HepG2 (cell line): ENCODE results near the gene CASS4. TPM values are rescaled to one million over a fixed set of nuclear protein-coding genes. Genes with fewer than 3 reads are reported as not detected.

Experiments used
- ATAC-seq: fragments of 200-7000 bp; cut with Tn5 transposase; 3 replicates; pipeline ENCODE4 v1.9.1; 2020; ENCODE audit warnings: mild to moderate bottlenecking, moderate library complexity
- BruUV-seq: library from RNA; stranded (reverse); fragments of 400-500 nt; replicated peaks from 2 replicates; lab custom pipeline; 2021; lab: Mats Ljungman, UMichigan
- CTCF ChIA-PET: fragments of 300-600 bp; formaldehyde crosslinking; extraction: SDS; loops from one replicate; lab custom pipeline; 2021; ENCODE audit warnings: low total read pairs, inconsistent platforms, low intra/inter-chr PET ratio; lab: Yijun Ruan, JAX
- POLR2A ChIA-PET: fragments of 350-600 bp; sonication (Branson Sonifier 250); formaldehyde crosslinking; loops from one replicate; lab custom pipeline; 2020; ENCODE audit warnings: antibody characterized with exemption, inconsistent platforms; lab: Yijun Ruan, JAX
- DNase-seq: peaks from one replicate; pipeline ENCODE4 v3.0.0-alpha.2; 2015; ENCODE audit warnings: low spot score
- FAIRE-seq: peaks from 3 replicates; lab custom pipeline; 2011; peaks lifted over from hg19 to GRCh38; lab: Jason Lieb, UNC
- H2AFZ ChIP-seq: one replicate; pipeline ENCODE4 v1.6.1; 2011; ENCODE audit warnings: low read length, inconsistent platforms
- H3K27ac ChIP-seq: fragments of 300-600 bp; 3 replicates; pipeline ENCODE4 v1.8.0; 2011; ENCODE audit warnings: mixed run types, mild to moderate bottlenecking, mixed read lengths, low read length, inconsistent platforms; ENCODE audit not compliant: insufficient read depth; ENCODE audit errors: extremely low read length
- H3K27me3 ChIP-seq, 2 experiments: fragments of 200-600 bp in 1 of 2; 2 replicates in 1 of 2; 3 replicates in 1 of 2; pipeline versions ENCODE4 v1.6.0 to v1.8.0; 2011; ENCODE audit warnings: low read length in 2 of 2, mild to moderate bottlenecking in 2 of 2, moderate library complexity in 2 of 2, inconsistent platforms in 1 of 2; ENCODE audit not compliant: insufficient read depth in 2 of 2, control insufficient read depth in 1 of 2
- H3K36me3 ChIP-seq, 2 experiments: fragments of 200-600 bp in 1 of 2; replicated peaks in 1 of 2; 2 replicates in 1 of 2; 3 replicates in 1 of 2; pipeline versions ENCODE4 v1.5.1 to v1.8.0; 2011; ENCODE audit warnings: low read length in 2 of 2, inconsistent platforms in 1 of 2; ENCODE audit not compliant: insufficient read depth in 2 of 2, control insufficient read depth in 1 of 2
- H3K4me1 ChIP-seq: 2 replicates; pipeline ENCODE4 v1.5.1; 2012; ENCODE audit warnings: low read length, inconsistent platforms; ENCODE audit not compliant: insufficient read depth
- H3K4me2 ChIP-seq: 2 replicates; pipeline ENCODE4 v1.6.0; 2011; ENCODE audit warnings: low read depth, low read length, inconsistent platforms
- H3K4me3 ChIP-seq, 3 experiments: fragments of 200-600 bp in 1 of 3; sonication (generic), shearing (Covaris generic) in 1 of 3; replicated peaks in 1 of 3; 2 replicates each; pipeline ENCODE4 v1.5.1; 2011 to 2016; ENCODE audit warnings: low read length in 3 of 3, inconsistent platforms in 2 of 3, low read depth in 2 of 3, mild to moderate bottlenecking in 2 of 3, control low read depth in 1 of 3, mixed read lengths in 1 of 3; ENCODE audit not compliant: insufficient read depth in 1 of 3
- H3K79me2 ChIP-seq: one replicate; pipeline ENCODE4 v1.6.1; 2011; ENCODE audit warnings: low read length, inconsistent platforms; ENCODE audit not compliant: insufficient read depth
- H3K9ac ChIP-seq: 2 replicates; pipeline ENCODE4 v1.6.0; 2011; ENCODE audit warnings: mild to moderate bottlenecking, low read depth, low read length, inconsistent platforms; ENCODE audit not compliant: insufficient read depth
- H3K9me3 ChIP-seq: 2 replicates; pipeline ENCODE4 v1.5.1; 2012; ENCODE audit warnings: mild to moderate bottlenecking, low read length
- H4K20me1 ChIP-seq: 2 replicates; pipeline ENCODE4 v1.6.0; 2011; ENCODE audit warnings: inconsistent platforms, mild to moderate bottlenecking, low read length, moderate library complexity; ENCODE audit not compliant: insufficient read depth
- BCL3 ChIP-seq: sonication (generic); formaldehyde crosslinking; IDR thresholded peaks from 2 replicates; pipeline ENCODE4 v1.5.1; 2020; ENCODE audit warnings: mild to moderate bottlenecking, missing genetic modification reagents, moderate library complexity
- CSRNP2 ChIP-seq: sonication (generic); formaldehyde crosslinking; conservative IDR thresholded peaks from 2 replicates; pipeline ENCODE4 v1.8.0; 2022; ENCODE audit warnings: low read depth, missing genetic modification reagents
- ERF ChIP-seq: IDR thresholded peaks from 2 replicates; pipeline ENCODE4 v1.6.1; 2018; ENCODE audit warnings: missing biosample characterization, missing genetic modification reagents
- FOXK2 ChIP-seq: fragments of 450-650 bp; IDR thresholded peaks from 2 replicates; pipeline ENCODE4 v1.6.1; 2016
- HDAC1 ChIP-seq: sonication (generic); formaldehyde crosslinking; IDR thresholded peaks from 2 replicates; pipeline ENCODE4 v1.5.1; 2020; ENCODE audit warnings: mild to moderate bottlenecking, missing genetic modification reagents
- JUNB ChIP-seq: sonication (generic); formaldehyde crosslinking; IDR thresholded peaks from 2 replicates; pipeline ENCODE4 v1.8.0; 2022; ENCODE audit warnings: missing genetic modification reagents, mild to moderate bottlenecking, borderline replicate concordance
- KLF16 ChIP-seq, 2 experiments: sonication (generic) in 1 of 2; formaldehyde crosslinking in 1 of 2; IDR thresholded peaks; 2 replicates each; pipeline versions ENCODE4 v1.6.1 to v1.8.0; 2016 to 2023; ENCODE audit warnings: missing genetic modification reagents in 2 of 2, missing compliant biosample characterization in 1 of 2
- MIER3 ChIP-seq: IDR thresholded peaks from 2 replicates; pipeline ENCODE4 v1.6.1; 2016; ENCODE audit warnings: missing compliant biosample characterization, borderline replicate concordance
- MYC ChIP-seq: sonication (generic); formaldehyde crosslinking; IDR thresholded peaks from 2 replicates; pipeline ENCODE4 v1.9.0; 2021; ENCODE audit warnings: missing genetic modification reagents, borderline replicate concordance
- NFYB ChIP-seq: sonication (generic); formaldehyde crosslinking; IDR thresholded peaks from 2 replicates; pipeline ENCODE4 v1.4.0; 2020; ENCODE audit warnings: missing genetic modification reagents
- NONO ChIP-seq, 2 experiments: fragments of 450-650 bp in 1 of 2; sonication (generic) in 1 of 2; formaldehyde crosslinking in 1 of 2; IDR thresholded peaks in 1 of 2; conservative IDR thresholded peaks in 1 of 2; 2 replicates each; pipeline versions ENCODE4 v1.6.1 to v1.8.0; 2017 to 2022; ENCODE audit warnings: mild to moderate bottlenecking in 1 of 2, missing genetic modification reagents in 1 of 2, moderate library complexity in 1 of 2
- PREB ChIP-seq: sonication (generic); formaldehyde crosslinking; IDR thresholded peaks from 2 replicates; pipeline ENCODE4 v1.4.0; 2020; ENCODE audit warnings: missing genetic modification reagents
- ZNF292 ChIP-seq: sonication (generic); formaldehyde crosslinking; IDR thresholded peaks from 2 replicates; pipeline ENCODE4 v1.8.1; 2022; ENCODE audit warnings: mild to moderate bottlenecking, low read depth, missing genetic modification reagents, borderline replicate concordance
- ZNF33B ChIP-seq: sonication (generic); formaldehyde crosslinking; IDR thresholded peaks from 2 replicates; pipeline ENCODE4 v1.5.1; 2020; ENCODE audit warnings: mild to moderate bottlenecking, missing genetic modification reagents
- ZNF354B ChIP-seq: sonication (generic); formaldehyde crosslinking; IDR thresholded peaks from 2 replicates; pipeline ENCODE4 v1.8.0; 2022; ENCODE audit warnings: mild to moderate bottlenecking, missing genetic modification reagents
- ZSCAN22 ChIP-seq: sonication (generic); formaldehyde crosslinking; IDR thresholded peaks from 2 replicates; pipeline ENCODE4 v1.4.0; 2020; ENCODE audit warnings: mild to moderate bottlenecking, missing genetic modification reagents
- WGBS: methylation state at CpG from one replicate; pipeline ENCODE4 v1.1.6; 2017; ENCODE audit warnings: low lambda C conversion rate; 5-methylcytosine and 5-hydroxymethylcytosine counted together
- in situ Hi-C: cut with HindIII; loops from 2 replicates; pipeline ENCODE4 v1.10.0; 2017; ENCODE audit warnings: low pct_unique_long_range_greater_than_20kb; ENCODE audit not compliant: extremely low pct_ligation_motif_present
- intact Hi-C: fragments of 100-400 bp; cut with micrococcal nuclease; formaldehyde crosslinking; loops from one replicate; pipeline ENCODE4 v1.10.0; 2022; ENCODE audit not compliant: unreplicated experiment
- polyA plus RNA-seq, 8 experiments: library from polyadenylated mRNA; depleted of rRNA in 3 of 8; stranded (reverse) in 7 of 8; unstranded in 1 of 8; fragments of >200 nt; fragmentation: Illumina TruSeq in 4 of 8; extraction: Trizol in 4 of 8; gene quantifications; 2 replicates each; pipeline versions ENCODE4 v1.2.1 to v1.2.3, GENCODE V29; 2011 to 2016; ENCODE audit warnings: low read depth in 4 of 8, missing spikeins in 1 of 8, mixed read lengths in 1 of 8; ENCODE audit not compliant: insufficient read depth in 1 of 8
- total RNA-seq, 5 experiments: library from RNA; depleted of rRNA; stranded (reverse); fragments of >200 nt; fragmentation: Illumina TruSeq; extraction: Trizol; gene quantifications; 2 replicates each; pipeline ENCODE4 v1.2.3, GENCODE V29; 2016; ENCODE audit warnings: low read depth in 1 of 5
- TF ChIP-seq, protein P1 (sequence below): sonication (generic); formaldehyde crosslinking; IDR thresholded peaks from 2 replicates; pipeline ENCODE4 v1.5.1; 2020; ENCODE audit warnings: missing genetic modification reagents, mild to moderate bottlenecking, borderline replicate concordance

The CASS4 gene
- total and polyA plus RNA-seq, 2 of the 13 experiments (the other 11 are each of a cell fraction or from before 2014, with no cell fraction given) = 0.17 to 0.49 TPM

DNA sequence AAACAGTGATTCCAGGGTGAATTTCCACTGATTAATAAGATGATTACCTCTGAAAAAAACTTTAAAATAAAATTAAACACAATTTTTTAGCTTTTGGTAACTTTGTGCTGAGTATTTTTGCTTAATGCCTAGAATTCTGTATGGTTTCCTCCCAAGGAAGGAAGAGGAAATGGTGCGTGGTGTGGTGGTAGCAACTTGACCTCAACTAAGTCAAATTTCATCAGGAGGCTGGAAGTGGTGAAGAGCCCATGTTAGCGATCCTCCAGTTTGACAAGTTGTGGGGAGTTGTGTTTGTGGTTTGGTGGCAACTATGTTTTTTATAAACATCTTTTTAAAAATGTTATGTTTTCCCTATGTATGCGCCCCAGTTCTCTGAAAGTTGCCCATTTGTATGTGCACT is 51.4 kb downstream of the CASS4 start:
- H4K20me1 ChIP-seq = no peaks in the 10 kb centered on the region

DNA sequence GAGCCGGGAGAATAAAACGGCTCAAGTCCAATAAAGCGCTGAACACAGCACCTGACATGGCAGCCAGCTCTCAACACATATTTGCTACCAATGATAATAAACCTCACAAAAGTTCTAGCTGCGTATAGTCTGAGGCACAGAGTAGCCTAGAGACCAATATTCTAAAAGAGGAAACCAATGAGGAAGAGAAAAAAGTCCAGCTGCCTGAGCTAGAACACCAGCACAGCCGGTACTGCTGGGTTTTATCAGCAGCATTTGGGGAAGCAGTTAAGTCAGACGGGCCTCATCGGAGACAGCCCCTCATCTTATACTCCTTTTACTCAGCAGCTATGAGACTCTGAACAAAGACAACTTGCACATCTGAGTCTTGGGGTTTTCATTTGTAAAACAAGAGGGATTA is 53.9 kb downstream of the CASS4 start:
- ATAC-seq = no peak
- TF ChIP-seq KLF16 (CRISPR knock-in tag; IDR thresholded peaks at IDR 0.05) (no peak), BCL3 (no peak), CSRNP2 (CRISPR knock-in tag) (no peak), ZSCAN22 (CRISPR knock-in tag) (no peak), JUNB (no peak), ZNF33B (CRISPR knock-in tag) (no peak), ERF (CRISPR knock-in tag) (no peak), FOXK2 (no peak), NONO (IDR thresholded peaks at IDR 0.05) (no peak), NONO (CRISPR knock-in tag; conservative IDR thresholded peaks at IDR 0.05) (no peak), PREB (CRISPR knock-in tag) (no peak)
- TF ChIP-seq, protein P1, sequence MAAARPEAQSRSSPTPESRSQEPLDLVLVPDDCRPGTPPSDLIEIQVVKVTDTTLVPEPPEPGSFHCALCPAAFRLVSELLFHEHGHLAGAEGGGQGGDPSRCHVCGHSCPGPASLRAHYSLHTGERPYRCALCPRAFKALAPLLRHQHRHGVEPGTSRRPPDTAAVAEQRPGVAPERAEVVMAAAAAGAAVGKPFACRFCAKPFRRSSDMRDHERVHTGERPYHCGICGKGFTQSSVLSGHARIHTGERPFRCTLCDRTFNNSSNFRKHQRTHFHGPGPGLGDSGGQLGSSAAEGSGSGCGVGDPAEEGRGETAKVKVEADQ (CRISPR knock-in tag) = no peak

More for the DNA sequence above, 51.4 kb downstream of the CASS4 start:
- ChIA-PET CTCF (no interaction called here), POLR2A (no interaction called here)
- intact Hi-C loops (no loop called here), in situ Hi-C loops (no loop called here)
- Histone ChIP-seq H3K27me3 (no peaks in the 10 kb centered on the region; a peak in 2 of 5 replicates), H3K9ac (no peak overlapping the region), H3K79me2 (no peaks in the 10 kb centered on the region), H3K4me2 (no peak overlapping the region), H3K9me3 (no peaks in the 10 kb centered on the region), H3K4me3 (no peak overlapping the region), H3K27ac (no peak overlapping the region), H3K36me3 (no peaks in the 10 kb centered on the region), H2AFZ (no peak overlapping the region), H3K4me1 (peaks cover 10% of the 10 kb centered on the region)
- no TSS peak for BruUV-seq
- TF ChIP-seq ZNF292 (CRISPR knock-in tag) = no peak
- TF ChIP-seq MIER3 = no peak
- no peak for TF ChIP-seq ZNF354B
- no peak for TF ChIP-seq NFYB (CRISPR knock-in tag)
- TF ChIP-seq HDAC1 (CRISPR knock-in tag) = no peak
- TF ChIP-seq MYC (CRISPR knock-in tag) = no peak
- TF ChIP-seq ZNF33B (CRISPR knock-in tag) = no peak
- WGBS = 55% methylated on average over 3 of the region's 3 CpGs
- FAIRE-seq = no peak
- ATAC-seq = no peak
- no peak for DNase-seq

More for the DNA sequence above, 53.9 kb downstream of the CASS4 start:
- DNase-seq (no peak), FAIRE-seq (no peak)
- H3K9ac ChIP-seq = no peak overlapping the region
- in situ Hi-C loops = no loop called here
- H2AFZ ChIP-seq = no peak overlapping the region
- peaks cover 22% of the 10 kb centered on the region for H3K79me2 ChIP-seq
- ChIA-PET POLR2A (no interaction called here), CTCF (no interaction called here)
- no peak overlapping the region for H3K4me2 ChIP-seq
- no TSS peak for BruUV-seq
- no peak overlapping the region for H3K27ac ChIP-seq
- peaks cover 0 to 3% of the 10 kb centered on the region in 2 experiments; a peak in 1 of 5 replicates for H3K36me3 ChIP-seq
- H3K4me3 ChIP-seq = no peak overlapping the region
- no peaks in the 10 kb centered on the region for H4K20me1 ChIP-seq
- WGBS = 48% methylated on average over 7 of the region's 7 CpGs
- H3K27me3 ChIP-seq = no peaks in the 10 kb centered on the region; a peak in 2 of 5 replicates
- intact Hi-C loops = no loop called here
- H3K4me1 ChIP-seq = peaks cover 29% of the 10 kb centered on the region
- no peaks in the 10 kb centered on the region for H3K9me3 ChIP-seq
